NCI-H146 treated with DMSO at 0.1 percent for 48 hours (cell line): ENCODE results near the gene LBHD2.

Experiments
- DNase-seq: peaks from one replicate; lab custom pipeline; 2025; ENCODE audit not compliant: unreplicated experiment; lab: John Stamatoyannopoulos, UW

Gene LBHD2

GRCh38 chr14:103089386-103090335 is 5.7 kb downstream of the LBHD2 start:
- no peak for DNase-seq

- DNase-seq, result no peak
These were observed 6.5 kb downstream of the LBHD2 start for GRCh38 chr14:103090481-103091020.

GRCh38 chr14:103091041-103091882 is 7.3 kb downstream of the LBHD2 start:
- DNase-seq, result peak; percentile 16

- no peak for DNase-seq
These were observed 7.8 kb downstream of the LBHD2 start for GRCh38 chr14:103091883-103092222.

- DNase-seq, result no peak
These were observed 9.9 kb downstream of the LBHD2 start for GRCh38 chr14:103093856-103094405.

GRCh38 chr14:103094406-103095209 is 10.6 kb downstream of the LBHD2 start, which contains the start of gene EXOC3L4:
Gene EXOC3L4, plus strand, starts transcription at chr14:103094725. Its CDS starts 5,495 bp downstream, at chr14:103100220.
- no peak for DNase-seq

- no peak for DNase-seq
These were observed 11.3 kb downstream of the LBHD2 start for GRCh38 chr14:103095210-103095778.

- DNase-seq, result no peak
These were observed 12.4 kb downstream of the LBHD2 start for GRCh38 chr14:103096387-103096786.

- no peak for DNase-seq
These were observed 13.4 kb downstream of the LBHD2 start for GRCh38 chr14:103097244-103097993.

GRCh38 chr14:103097994-103098957 is 14.3 kb downstream of the LBHD2 start:
- no peak for DNase-seq

- DNase-seq, result no peak
These were observed 15.2 kb downstream of the LBHD2 start for GRCh38 chr14:103099081-103099732.

- DNase-seq, result no peak
These were observed 15.8 kb downstream of the LBHD2 start for GRCh38 chr14:103099733-103100280.

GRCh38 chr14:103100281-103101121 is 16.5 kb downstream of the LBHD2 start:
- DNase-seq, result no peak

- no peak for DNase-seq
These were observed 17.4 kb downstream of the LBHD2 start for GRCh38 chr14:103101257-103101962.

- no peak for DNase-seq
These were observed 18.1 kb downstream of the LBHD2 start for GRCh38 chr14:103101963-103102688.
